ENCODE measurements around the gene CCDC60. TPM values are rescaled to one million over a fixed set of nuclear protein-coding genes. Genes with fewer than 3 reads are reported as not detected.

CCDC60 gene
- total and polyA plus RNA-seq, 8 donors = not detected

DNA sequence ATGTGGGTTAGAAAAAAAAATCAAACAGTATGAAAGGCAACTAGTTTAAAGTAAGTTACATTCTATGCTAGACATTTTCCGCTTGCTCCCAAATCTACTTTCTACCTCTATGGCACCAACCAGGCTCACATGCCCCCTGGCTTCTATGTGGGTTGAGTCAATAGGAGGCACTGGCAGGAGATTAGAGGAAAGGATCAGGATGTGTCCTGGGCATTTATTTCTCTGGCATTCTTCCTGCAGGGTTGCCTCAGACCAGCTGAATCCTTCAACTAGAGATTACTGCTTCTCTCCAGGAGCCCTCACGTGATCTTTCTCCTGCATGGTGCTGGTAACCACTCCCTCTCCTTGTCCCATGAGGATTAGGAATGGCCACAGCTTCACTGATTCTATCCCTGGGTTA lies 14.9 kb upstream of the CCDC60 start:
- no peak for FAIRE-seq
- no peaks in the 10 kb centered on the region for H3K27me3 ChIP-seq
- no peaks in the 10 kb centered on the region for H3K4me1 ChIP-seq
- intact Hi-C loops (cut with DNase I) = no loop called here
- no peak for ATAC-seq
- DNase-seq = no peak
- no peaks in the 10 kb centered on the region for H3K9me3 ChIP-seq
- WGBS, 2 donors = 49 to 50% methylated on average over 2 of the region's 2 CpGs
- H3K36me3 ChIP-seq = no peaks in the 10 kb centered on the region
- no peak overlapping the region for H3K4me3 ChIP-seq
- no peak for TF ChIP-seq CTCF (IDR thresholded peaks at IDR 0.05)
- H3K27ac ChIP-seq = no peak overlapping the region

GRCh38 chr12:119320678-119321077 lies 13.9 kb upstream of the CCDC60 start:
- 43 to 79% methylated on average over 2 of the region's 2 CpGs for WGBS, 2 donors
- Histone ChIP-seq H3K9me3 (no peaks in the 10 kb centered on the region), H3K27ac (no peak overlapping the region), H3K36me3 (no peaks in the 10 kb centered on the region), H3K27me3 (no peaks in the 10 kb centered on the region), H3K4me3 (no peak overlapping the region), H3K4me1 (no peaks in the 10 kb centered on the region)
- ATAC-seq (no peak), FAIRE-seq (no peak), DNase-seq (no peak)
- no peak for TF ChIP-seq CTCF (IDR thresholded peaks at IDR 0.05)
- intact Hi-C loops (cut with DNase I) = no loop called here

DNA sequence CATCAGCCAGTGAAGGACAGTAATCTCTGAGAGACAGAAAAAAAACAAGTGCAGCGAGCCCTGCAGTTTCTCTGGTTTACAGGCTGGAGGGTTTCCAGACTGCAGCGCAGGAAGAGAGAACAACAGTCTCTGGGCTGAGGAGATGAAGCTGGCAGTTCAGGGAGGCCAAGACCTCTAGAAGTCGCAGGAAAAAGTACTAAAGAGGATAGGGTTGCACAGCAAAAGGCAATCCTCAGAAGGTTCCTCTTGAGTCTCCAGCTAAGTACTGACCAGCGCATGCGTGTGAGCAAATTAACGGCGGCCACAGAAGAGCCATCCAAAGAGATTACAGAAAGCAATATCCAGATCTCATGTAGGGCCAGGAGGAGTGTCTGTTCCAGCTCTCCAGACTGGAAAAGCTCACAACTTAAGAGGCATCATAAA lies 12.2 kb upstream of the CCDC60 start:
- intact Hi-C loops (cut with DNase I) = no loop called here
- TF ChIP-seq CTCF (IDR thresholded peaks at IDR 0.05) = no peak
- DNase-seq = no peak
- H3K27ac ChIP-seq = no peak overlapping the region
- no peak for FAIRE-seq
- H3K9me3 ChIP-seq = no peaks in the 10 kb centered on the region
- H3K27me3 ChIP-seq = no peaks in the 10 kb centered on the region
- no peaks in the 10 kb centered on the region for H3K36me3 ChIP-seq
- H3K4me1 ChIP-seq = no peaks in the 10 kb centered on the region
- WGBS, 2 donors = 70 to 72% methylated on average over 7 of the region's 7 CpGs
- no peak overlapping the region for H3K4me3 ChIP-seq
- no peak for ATAC-seq

DNA sequence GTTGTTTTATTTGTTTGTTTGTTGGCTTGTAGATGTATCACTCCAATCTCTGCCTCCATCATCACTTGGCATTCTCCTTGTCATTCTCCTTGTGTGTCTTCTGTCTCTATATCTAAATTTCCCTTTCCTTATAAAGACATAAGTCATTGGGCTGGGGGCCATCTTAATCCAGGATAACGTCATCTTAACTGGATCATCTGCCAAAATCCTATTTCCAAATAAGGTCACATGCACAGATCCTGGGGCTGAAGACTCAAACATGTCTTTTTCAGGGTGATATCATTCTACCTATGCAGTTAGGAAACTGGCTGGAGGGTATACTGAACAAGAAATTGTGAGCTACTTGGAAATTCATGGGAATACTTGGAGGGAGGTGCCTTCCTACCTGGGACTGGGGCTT lies 8.7 kb upstream of the CCDC60 start:
- no peaks in the 10 kb centered on the region for H3K36me3 ChIP-seq
- no peak overlapping the region for H3K4me3 ChIP-seq
- no peak overlapping the region for H3K27ac ChIP-seq
- TF ChIP-seq CTCF (IDR thresholded peaks at IDR 0.05) = no peak
- ATAC-seq (no peak), DNase-seq (no peak), FAIRE-seq (no peak)
- intact Hi-C loops (cut with DNase I) = no loop called here
- no peaks in the 10 kb centered on the region for H3K27me3 ChIP-seq
- WGBS, 2 donors = 46 to 56% methylated on average over 1 of the region's 1 CpG
- no peaks in the 10 kb centered on the region for H3K4me1 ChIP-seq
- H3K9me3 ChIP-seq = no peaks in the 10 kb centered on the region

DNA sequence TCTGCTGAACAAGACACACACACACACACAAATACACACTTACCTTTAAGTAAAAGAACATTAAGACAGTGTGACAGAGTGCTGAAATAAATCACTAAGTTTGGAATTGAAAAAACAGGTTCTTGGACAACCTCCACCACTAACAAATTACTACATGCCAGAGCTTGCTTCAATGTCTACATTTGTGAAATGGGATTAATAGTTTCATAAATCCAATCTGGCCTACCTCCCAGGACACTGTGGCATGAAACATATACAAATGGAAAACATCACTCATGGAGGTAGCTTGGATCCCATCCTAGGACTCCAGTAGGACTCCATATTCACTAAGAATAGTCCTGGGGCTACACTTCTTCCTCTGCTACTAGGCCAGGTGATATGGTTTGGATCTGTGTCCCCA lies 8.2 kb upstream of the CCDC60 start:
- Histone ChIP-seq H3K27ac (no peak overlapping the region), H3K36me3 (no peaks in the 10 kb centered on the region), H3K27me3 (no peaks in the 10 kb centered on the region), H3K4me3 (no peak overlapping the region), H3K4me1 (no peaks in the 10 kb centered on the region), H3K9me3 (no peaks in the 10 kb centered on the region)
- no peak for TF ChIP-seq CTCF (IDR thresholded peaks at IDR 0.05)
- ATAC-seq = no peak
- intact Hi-C loops (cut with DNase I) = no loop called here
- DNase-seq = no peak
- FAIRE-seq = peak; percentile 32
